Measurements from ENCODE around the gene PIGS.

Gene PIGS

GRCh38 chr17:28532050-28532960 lies 39.0 kb downstream of the PIGS start:
- no peak for DNase-seq (ENCODE audit: low read depth)
- no peak for TF ChIP-seq CTCF (IDR thresholded peaks at IDR 0.05; ENCODE audit: low read depth, low read length)
- TF ChIP-seq MYC (IDR thresholded peaks at IDR 0.05; ENCODE audit: low read depth, low read length), result no peak
- no peak overlapping the region for H3K4me3 ChIP-seq (ENCODE audit: low read depth, low read length)

- DNase-seq (ENCODE audit: low read depth), result no peak
- H3K4me3 ChIP-seq (ENCODE audit: low read depth, low read length), result no peak overlapping the region
- TF ChIP-seq POLR2A (IDR thresholded peaks at IDR 0.05; ENCODE audit: extremely low read depth, insufficient read length) (no peak), MYC (IDR thresholded peaks at IDR 0.05; ENCODE audit: low read depth, low read length) (no peak), CTCF (IDR thresholded peaks at IDR 0.05; ENCODE audit: low read depth, low read length) (no peak)
These were observed 40.4 kb downstream of the PIGS start for GRCh38 chr17:28530926-28531325.

GRCh38 chr17:28530250-28530649 lies 41.1 kb downstream of the PIGS start:
- no peak for DNase-seq (ENCODE audit: low read depth)
- TF ChIP-seq POLR2A (IDR thresholded peaks at IDR 0.05; ENCODE audit: extremely low read depth, insufficient read length), result no peak
- TF ChIP-seq CTCF (IDR thresholded peaks at IDR 0.05; ENCODE audit: low read depth, low read length), result no peak
- no peak for TF ChIP-seq MAX (IDR thresholded peaks at IDR 0.05; ENCODE audit: low read depth, low read length)
- no peak for TF ChIP-seq MYC (IDR thresholded peaks at IDR 0.05; ENCODE audit: low read depth, low read length)
- no peak overlapping the region for H3K4me3 ChIP-seq (ENCODE audit: low read depth, low read length)

GRCh38 chr17:28529013-28529400 lies 42.3 kb downstream of the PIGS start:
- TF ChIP-seq CTCF (IDR thresholded peaks at IDR 0.05; ENCODE audit: low read depth, low read length) (no peak), MYC (IDR thresholded peaks at IDR 0.05; ENCODE audit: low read depth, low read length) (no peak), POLR2A (IDR thresholded peaks at IDR 0.05; ENCODE audit: extremely low read depth, insufficient read length) (no peak), MAX (IDR thresholded peaks at IDR 0.05; ENCODE audit: low read depth, low read length) (no peak)
- DNase-seq (ENCODE audit: low read depth), result no peak
- H3K4me3 ChIP-seq (ENCODE audit: low read depth, low read length), result no peak overlapping the region

GRCh38 chr17:28528327-28529012 lies 42.9 kb downstream of the PIGS start:
- DNase-seq (ENCODE audit: low read depth), result no peak
- H3K4me3 ChIP-seq (ENCODE audit: low read depth, low read length), result no peak overlapping the region
- TF ChIP-seq POLR2A (IDR thresholded peaks at IDR 0.05; ENCODE audit: extremely low read depth, insufficient read length) (no peak), MYC (IDR thresholded peaks at IDR 0.05; ENCODE audit: low read depth, low read length) (no peak), CTCF (IDR thresholded peaks at IDR 0.05; ENCODE audit: low read depth, low read length) (no peak), MAX (IDR thresholded peaks at IDR 0.05; ENCODE audit: low read depth, low read length) (no peak)

All from NB4 (cell line).